Cardiac fibroblast (primary cell): ENCODE data around the gene TNS1.

ENCODE experiments used
- DNase-seq, 2 donors: peaks; one replicate each; pipeline versions ENCODE4 v3.0.0 to v3.0.0-alpha.2; 2010; ENCODE audit warnings: low read depth in 2 of 2
- H3K4me3 ChIP-seq, 2 donors: replicated peaks in 1 of 2; 1 replicate in 1 of 2; 2 replicates in 1 of 2; pipeline ENCODE4 v1.5.1; 2011; ENCODE audit warnings: low read depth in 2 of 2, low read length in 2 of 2, mild to moderate bottlenecking in 2 of 2, moderate library complexity in 1 of 2
- TF ChIP-seq, protein P1 (sequence below): IDR thresholded peaks from one replicate; pipeline ENCODE4 v1.5.1; 2011; ENCODE audit warnings: low read depth, mild to moderate bottlenecking, low read length, inconsistent platforms

Gene TNS1

GRCh38 chr2:217928324-217929181, 74.2 kb downstream of the TNS1 start:
- H3K4me3 ChIP-seq, result no peak overlapping the region
- TF ChIP-seq, protein P1, sequence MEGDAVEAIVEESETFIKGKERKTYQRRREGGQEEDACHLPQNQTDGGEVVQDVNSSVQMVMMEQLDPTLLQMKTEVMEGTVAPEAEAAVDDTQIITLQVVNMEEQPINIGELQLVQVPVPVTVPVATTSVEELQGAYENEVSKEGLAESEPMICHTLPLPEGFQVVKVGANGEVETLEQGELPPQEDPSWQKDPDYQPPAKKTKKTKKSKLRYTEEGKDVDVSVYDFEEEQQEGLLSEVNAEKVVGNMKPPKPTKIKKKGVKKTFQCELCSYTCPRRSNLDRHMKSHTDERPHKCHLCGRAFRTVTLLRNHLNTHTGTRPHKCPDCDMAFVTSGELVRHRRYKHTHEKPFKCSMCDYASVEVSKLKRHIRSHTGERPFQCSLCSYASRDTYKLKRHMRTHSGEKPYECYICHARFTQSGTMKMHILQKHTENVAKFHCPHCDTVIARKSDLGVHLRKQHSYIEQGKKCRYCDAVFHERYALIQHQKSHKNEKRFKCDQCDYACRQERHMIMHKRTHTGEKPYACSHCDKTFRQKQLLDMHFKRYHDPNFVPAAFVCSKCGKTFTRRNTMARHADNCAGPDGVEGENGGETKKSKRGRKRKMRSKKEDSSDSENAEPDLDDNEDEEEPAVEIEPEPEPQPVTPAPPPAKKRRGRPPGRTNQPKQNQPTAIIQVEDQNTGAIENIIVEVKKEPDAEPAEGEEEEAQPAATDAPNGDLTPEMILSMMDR, result no peak
- DNase-seq, result peak in 1 of 2 donors; percentile 59

- no peak for DNase-seq
- H3K4me3 ChIP-seq, result no peak overlapping the region
- TF ChIP-seq, protein P1, result no peak
Observed at GRCh38 chr2:217927601-217928323, 75.0 kb downstream of the TNS1 start.

- TF ChIP-seq, protein P1, result no peak
- DNase-seq, result no peak
- no peak overlapping the region for H3K4me3 ChIP-seq
Observed at GRCh38 chr2:217926801-217927200, 76.0 kb downstream of the TNS1 start.

- H3K4me3 ChIP-seq, result no peak overlapping the region
- TF ChIP-seq, protein P1, result no peak
- no peak for DNase-seq
Observed at GRCh38 chr2:217924346-217924901, 78.4 kb downstream of the TNS1 start.

DNA sequence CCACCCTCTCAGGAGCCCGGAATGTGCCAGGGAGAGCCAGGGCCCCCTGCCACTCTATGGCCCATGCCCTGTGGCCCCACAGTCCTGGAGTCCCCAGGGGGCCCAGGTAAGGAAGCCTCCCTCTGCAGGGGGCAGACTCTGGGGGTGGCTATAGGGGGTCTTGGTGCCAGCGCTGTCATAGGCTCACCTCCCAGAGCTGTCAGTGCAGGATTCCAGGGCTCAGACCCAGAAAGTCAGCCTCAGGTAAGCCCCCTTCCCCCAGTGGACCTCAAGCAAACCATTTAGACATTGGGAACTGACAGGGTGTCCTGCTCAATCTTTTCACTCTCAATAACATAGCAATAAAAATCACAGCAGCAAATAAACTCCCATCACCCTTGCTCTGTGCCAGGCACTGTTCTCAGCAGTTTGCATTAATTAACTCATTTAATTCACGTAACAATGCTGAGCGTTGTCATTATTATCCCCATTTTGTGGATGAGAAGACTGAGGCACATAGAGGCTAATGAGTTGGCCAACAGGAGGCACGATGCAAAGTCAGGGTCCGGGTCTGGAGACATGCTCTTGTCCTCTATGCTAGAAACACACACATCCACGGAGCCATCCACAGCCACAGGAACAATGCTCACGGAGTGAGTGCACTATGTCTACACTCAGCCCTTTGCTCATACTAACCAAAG, 79.6 kb downstream of the TNS1 start:
- DNase-seq, result no peak

More for the DNA sequence above, 79.6 kb downstream of the TNS1 start:
- H3K4me3 ChIP-seq, result no peak overlapping the region
- TF ChIP-seq, protein P1, result no peak
